Neural crest cell (in vitro differentiated cells): ENCODE measurements around the gene HOXA4. TPM values are rescaled to one million over a fixed set of nuclear protein-coding genes. Genes with fewer than 3 reads are reported as not detected.

Experiments used
- DNase-seq: peaks from one replicate; pipeline ENCODE4 v3.0.0; 2021; ENCODE audit warnings: low read depth, mixed read lengths, low spot score
- H3K27ac Mint-ChIP-seq: one replicate; pipeline ENCODE4 v1.8.0; 2021; ENCODE audit warnings: mild to moderate bottlenecking, mixed read lengths; ENCODE audit not compliant: unreplicated experiment
- H3K27me3 Mint-ChIP-seq: 2 replicates; pipeline ENCODE4 v1.8.0; 2021; ENCODE audit warnings: low read depth, mild to moderate bottlenecking, mixed read lengths
- H3K36me3 Mint-ChIP-seq: 2 replicates; pipeline ENCODE4 v1.8.0; 2021; ENCODE audit warnings: low read depth, mild to moderate bottlenecking, mixed read lengths
- H3K4me1 Mint-ChIP-seq: 2 replicates; pipeline ENCODE4 v1.8.0; 2021; ENCODE audit warnings: mixed read lengths
- H3K4me3 Mint-ChIP-seq: one replicate; pipeline ENCODE4 v1.8.0; 2021; ENCODE audit warnings: mild to moderate bottlenecking, mixed read lengths
- H3K9me3 Mint-ChIP-seq: 2 replicates; pipeline ENCODE4 v1.8.0; 2021; ENCODE audit warnings: mixed read lengths
- CTCF ChIP-seq: fragments of 200-600 bp; sonication (generic); conservative IDR thresholded peaks from 2 replicates; pipeline ENCODE4 v1.5.0; 2021; ENCODE audit warnings: antibody characterized with exemption, mild to moderate bottlenecking
- total RNA-seq: library from RNA; stranded (reverse); gene quantifications from 2 replicates; pipeline ENCODE4 v1.2.1, GENCODE V29; 2021

HOXA4 gene
- total RNA-seq, 1 donor from 2014 or later: 0.68 TPM

GRCh38 chr7:27176962-27177794, 46.6 kb upstream of the HOXA4 start:
- H3K27me3 Mint-ChIP-seq: peaks cover 94% of the 10 kb centered on the region
- DNase-seq: no peak
- peak overlapping the region; percentile 17 for H3K4me3 Mint-ChIP-seq
- no peaks in the 10 kb centered on the region for H3K4me1 Mint-ChIP-seq
- H3K36me3 Mint-ChIP-seq: peaks cover 3% of the 10 kb centered on the region
- H3K9me3 Mint-ChIP-seq: no peaks in the 10 kb centered on the region
- TF ChIP-seq CTCF: no peak
- H3K27ac Mint-ChIP-seq: no peak overlapping the region

- no peak for TF ChIP-seq CTCF
Measured at GRCh38 chr7:27176524-27176845, 45.9 kb upstream of the HOXA4 start.

DNA sequence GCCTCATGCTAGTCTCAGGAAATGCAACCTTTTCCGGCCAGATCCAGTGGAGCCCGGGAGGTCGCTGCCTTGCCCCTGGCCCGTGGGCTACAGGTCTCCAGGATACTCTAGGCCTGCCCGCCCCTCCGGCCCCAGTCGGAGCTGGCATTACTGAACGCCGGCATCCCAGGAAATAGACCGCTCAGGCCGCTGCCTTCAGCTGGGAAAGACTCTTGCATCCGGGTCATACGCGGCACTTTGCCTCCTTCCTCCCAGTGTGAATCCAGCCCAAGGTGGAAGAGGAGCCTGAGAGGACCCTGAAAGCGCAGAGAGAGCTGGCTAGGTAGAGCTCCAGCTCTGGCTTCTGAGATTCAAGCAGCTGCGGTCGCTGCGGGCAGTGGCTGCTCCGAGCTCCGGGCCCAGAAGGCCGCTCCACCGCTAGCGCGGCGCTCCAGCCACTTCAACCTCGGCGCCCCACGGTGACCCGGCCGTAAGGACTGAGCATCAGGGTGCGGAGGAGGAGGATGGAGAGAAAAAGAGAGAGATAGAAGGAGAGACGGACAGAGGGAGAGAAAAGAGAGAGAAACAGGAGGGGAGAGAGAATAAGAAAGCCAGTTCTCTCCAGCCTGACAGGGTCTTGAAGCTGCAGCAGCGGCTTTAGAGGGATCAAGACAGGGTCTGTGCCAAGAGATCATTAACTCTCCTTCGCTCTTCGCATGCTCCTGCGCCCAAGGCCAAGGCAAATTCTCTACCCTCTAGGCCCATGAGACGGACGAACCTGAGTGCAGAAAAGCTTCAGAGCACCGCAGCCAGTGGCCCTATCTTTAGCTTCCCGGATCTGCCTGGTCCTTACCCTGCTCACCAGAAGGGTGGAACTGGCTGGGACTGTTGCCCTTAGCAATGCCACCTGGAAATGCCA, 45.3 kb upstream of the HOXA4 start:
- Mint-ChIP-seq H3K27ac (no peak overlapping the region), H3K27me3 (peaks cover 94% of the 10 kb centered on the region), H3K4me1 (peaks cover 8% of the 10 kb centered on the region), H3K9me3 (no peaks in the 10 kb centered on the region), H3K36me3 (peaks cover 5% of the 10 kb centered on the region), H3K4me3 (no peak overlapping the region)
- no peak for DNase-seq
- no peak for TF ChIP-seq CTCF

More at GRCh38 chr7:27176524-27176845, 45.9 kb upstream of the HOXA4 start:
- H3K36me3 Mint-ChIP-seq: peaks cover 5% of the 10 kb centered on the region
- H3K27me3 Mint-ChIP-seq: peaks cover 94% of the 10 kb centered on the region
- H3K4me3 Mint-ChIP-seq: no peak overlapping the region
- no peaks in the 10 kb centered on the region for H3K9me3 Mint-ChIP-seq
- DNase-seq: no peak
- H3K27ac Mint-ChIP-seq: no peak overlapping the region
- peaks cover 6% of the 10 kb centered on the region for H3K4me1 Mint-ChIP-seq

GRCh38 chr7:27174874-27175625, 44.5 kb upstream of the HOXA4 start:
- Mint-ChIP-seq H3K4me3 (peak overlapping the region; percentile 72), H3K9me3 (no peaks in the 10 kb centered on the region), H3K27me3 (peaks cover 94% of the 10 kb centered on the region), H3K27ac (no peak overlapping the region), H3K4me1 (peaks cover 8% of the 10 kb centered on the region), H3K36me3 (peaks cover 5% of the 10 kb centered on the region)
- DNase-seq: no peak
- no peak for TF ChIP-seq CTCF
